ENCODE results near the gene GAA. TPM values are rescaled to one million over a fixed set of nuclear protein-coding genes. Genes with fewer than 3 reads are reported as not detected.

GAA gene
- total RNA-seq, 1 experiment from 2014 or later: 131 TPM

GRCh38 chr17:80152081-80152702, 50.8 kb downstream of the GAA start:
- Histone ChIP-seq H3K27ac (ENCODE audit: low read depth, low read length) (no peak overlapping the region), H3K27me3 (ENCODE audit: insufficient read depth, low read length) (no peaks in the 10 kb centered on the region), H3K4me3 (replicated peaks in 1 of 2; ENCODE audit: low read depth in 1 of 2, low read length in 2 of 2) (no peak overlapping the region), H3K4me1 (ENCODE audit: control insufficient read depth in 1 of 2, insufficient read depth in 2 of 2, low read length in 2 of 2) (peaks cover 0 to 6% of the 10 kb centered on the region in 2 experiments; a peak in 2 of 4 replicates), H3K4me2 (ENCODE audit: low read length) (no peak overlapping the region), H3K9me3 (ENCODE audit: control insufficient read depth in 1 of 2, insufficient read depth in 1 of 2, low read depth in 1 of 2, low read length in 2 of 2) (0 out of 4 replicates have a peak, but pooled peaks cover 4% of the 10 kb centered on the region in 2 experiments), H3K9me2 (ENCODE audit: insufficient read depth) (no peaks in the 10 kb centered on the region), H2AFZ (ENCODE audit: low read depth, low read length, poor library complexity, severe bottlenecking) (no peak overlapping the region), H4K20me1 (ENCODE audit: insufficient read depth) (no peaks in the 10 kb centered on the region), H3K36me3 (ENCODE audit: control insufficient read depth in 1 of 2, insufficient read depth in 2 of 2, low read length in 2 of 2) (no peaks in the 10 kb centered on the region), H3K79me2 (ENCODE audit: insufficient read depth, low read length) (peaks cover 14% of the 10 kb centered on the region), H3K9ac (ENCODE audit: low read length) (no peak overlapping the region)
- DNase-seq (ENCODE audit: low read depth, low spot score) (no peak), ATAC-seq (no peak)
- BruUV-seq (replicated peaks): no TSS peak
- TF ChIP-seq MAX (IDR thresholded peaks at IDR 0.05) (no peak), ELF1 (IDR thresholded peaks at IDR 0.05; ENCODE audit: borderline replicate concordance, low read depth) (no peak), RAD21 (IDR thresholded peaks at IDR 0.05; ENCODE audit: low read depth) (no peak), FOSL1 (IDR thresholded peaks at IDR 0.05; ENCODE audit: low read depth) (no peak), EGR1 (IDR thresholded peaks at IDR 0.05; ENCODE audit: low read depth) (no peak), ATF3 (IDR thresholded peaks at IDR 0.05) (no peak), CBX3 (IDR thresholded peaks at IDR 0.05; ENCODE audit: low read depth) (no peak), YY1 (IDR thresholded peaks at IDR 0.05; ENCODE audit: extremely low read depth, insufficient replicate concordance, low read depth, low read length) (no peak), JUND (IDR thresholded peaks at IDR 0.05) (no peak), ZBTB33 (IDR thresholded peaks at IDR 0.05; ENCODE audit: extremely low read depth, insufficient replicate concordance, low read length) (no peak), POLR2AphosphoS5 (IDR thresholded peaks at IDR 0.05; ENCODE audit: low read depth, low read length) (no peak), SRF (IDR thresholded peaks at IDR 0.05; ENCODE audit: low read depth) (no peak), REST (IDR thresholded peaks at IDR 0.05; ENCODE audit: low read depth) (no peak)
- intact Hi-C loops (cut with micrococcal nuclease): no loop called here
- RAD21 ChIA-PET (ENCODE audit: low non-redundant PET in 1 of 2, low total read pairs in 2 of 2, uncharacterized antibody in 2 of 2, unreplicated experiment in 2 of 2): no interaction called here
- CTCF ChIA-PET: no interaction called here
- POLR2A ChIA-PET: no interaction called here

Measured in HCT116 (cell line).